Prostate gland (tissue), 2 donors: ENCODE measurements around the gene BRSK2.

ENCODE experiments used
- CTCF ChIP-seq, 4 experiments: fragments of 200-600 bp in 2 of 4; fragments of 450-650 bp in 2 of 4; sonication (generic) in 2 of 4; IDR thresholded peaks; 1 replicate in 3 of 4; 2 replicates in 1 of 4; pipeline ENCODE4 v1.5.1; 2016 to 2019; ENCODE audit warnings: antibody characterized with exemption in 4 of 4, mild to moderate bottlenecking in 2 of 4, moderate library complexity in 2 of 4
- POLR2A ChIP-seq: fragments of 450-650 bp; IDR thresholded peaks from one replicate; pipeline ENCODE4 v1.6.1; 2016; ENCODE audit warnings: antibody characterized with exemption, mild to moderate bottlenecking

DNA sequence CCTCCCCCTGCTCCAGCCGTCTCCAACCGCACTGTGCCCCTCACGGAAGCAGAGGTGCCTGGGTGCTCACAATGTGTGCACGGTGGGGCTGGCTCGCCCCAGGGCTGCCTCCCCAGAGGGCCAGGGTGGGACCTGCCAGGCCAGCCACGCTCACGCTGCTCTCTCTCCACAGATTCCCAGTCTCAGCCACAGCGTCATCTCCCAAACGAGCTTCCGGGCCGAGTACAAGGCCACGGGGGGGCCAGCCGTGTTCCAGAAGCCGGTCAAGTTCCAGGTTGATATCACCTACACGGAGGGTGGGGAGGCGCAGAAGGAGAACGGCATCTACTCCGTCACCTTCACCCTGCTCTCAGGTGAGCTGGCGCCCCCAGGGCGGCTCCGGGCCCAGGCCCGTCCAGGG, 66.4 kb downstream of the BRSK2 start:
- TF ChIP-seq POLR2A (no peak), CTCF (IDR thresholded peaks at IDR 0.05) (no peak)
